Nephron (organoid): Measurements from ENCODE around the gene GRM7.

ENCODE experiments used
- H3K27ac Mint-ChIP-seq, 3 experiments: 2 replicates each; pipeline ENCODE4 v1.8.0; 2020; ENCODE audit warnings: mixed read lengths in 3 of 3, mild to moderate bottlenecking in 2 of 3, moderate library complexity in 1 of 3
- H3K27me3 Mint-ChIP-seq: 2 replicates; pipeline ENCODE4 v1.8.0; 2021; ENCODE audit warnings: low read depth, mild to moderate bottlenecking, moderate library complexity, mixed read lengths
- H3K36me3 Mint-ChIP-seq: 2 replicates; pipeline ENCODE4 v1.8.0; 2020; ENCODE audit warnings: low read depth, mixed read lengths
- H3K4me1 Mint-ChIP-seq: 2 replicates; pipeline ENCODE4 v1.8.0; 2020; ENCODE audit warnings: mixed read lengths
- H3K4me3 Mint-ChIP-seq, 3 experiments: 2 replicates each; pipeline ENCODE4 v1.8.0; 2020; ENCODE audit warnings: mild to moderate bottlenecking in 3 of 3, mixed read lengths in 3 of 3, moderate library complexity in 2 of 3
- H3K9me3 Mint-ChIP-seq: 2 replicates; pipeline ENCODE4 v1.8.0; 2020; ENCODE audit warnings: mixed read lengths
- TF ChIP-seq, protein P1 (sequence below), 3 experiments: fragments of 200-600 bp; sonication (generic); IDR thresholded peaks; one replicate each; pipeline ENCODE4 v1.5.0; 2021; ENCODE audit warnings: antibody characterized with exemption in 3 of 3; ENCODE audit not compliant: unreplicated experiment in 3 of 3

Gene GRM7

DNA sequence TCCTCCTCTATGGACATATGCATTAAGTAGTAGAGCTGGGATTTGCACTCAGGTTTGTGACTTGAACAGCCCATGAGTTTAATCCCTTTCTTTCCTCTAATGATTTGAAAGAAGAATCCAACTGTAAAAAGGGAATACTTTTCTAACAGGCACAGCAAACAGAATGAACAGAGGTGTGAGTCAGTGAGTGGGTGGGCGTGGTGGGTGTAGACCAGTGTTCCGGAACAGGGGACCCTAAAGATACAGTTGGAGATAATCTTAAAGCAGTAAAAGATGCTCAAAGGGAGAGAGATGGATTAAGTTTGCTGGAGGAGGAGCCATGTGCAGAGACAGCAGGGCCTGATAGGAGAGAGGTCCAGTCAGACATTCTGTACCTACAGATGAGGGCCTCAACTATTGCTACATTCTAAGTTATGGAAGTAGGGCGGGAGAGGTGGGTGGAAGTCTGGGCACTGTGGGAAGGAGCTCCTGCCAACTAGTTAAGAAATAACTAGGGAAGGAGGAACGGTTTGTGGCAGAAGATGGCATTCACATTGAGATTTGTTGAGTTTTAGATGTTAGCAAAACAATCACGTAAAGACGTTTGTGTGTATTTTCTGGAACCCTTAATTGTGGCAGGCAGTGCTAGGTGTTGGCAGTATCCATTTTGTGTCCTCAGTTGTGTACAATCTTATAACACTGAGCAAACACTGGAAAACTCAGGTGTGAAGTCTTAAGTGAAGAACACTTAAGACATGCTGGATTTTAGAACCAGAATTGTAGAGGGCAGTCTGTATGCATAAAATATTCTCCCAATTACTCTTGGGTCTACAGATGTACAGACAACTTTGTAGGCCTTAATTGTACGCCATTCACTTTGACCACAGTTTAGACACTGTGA, 511.0 kb downstream of the GRM7 start:
- Mint-ChIP-seq H3K4me3 (no peak overlapping the region), H3K9me3 (no peaks in the 10 kb centered on the region), H3K4me1 (no peaks in the 10 kb centered on the region), H3K36me3 (no peaks in the 10 kb centered on the region), H3K27me3 (no peaks in the 10 kb centered on the region), H3K27ac (peak overlapping the region in 1 of 3 experiments; percentile 6)
- TF ChIP-seq, protein P1, sequence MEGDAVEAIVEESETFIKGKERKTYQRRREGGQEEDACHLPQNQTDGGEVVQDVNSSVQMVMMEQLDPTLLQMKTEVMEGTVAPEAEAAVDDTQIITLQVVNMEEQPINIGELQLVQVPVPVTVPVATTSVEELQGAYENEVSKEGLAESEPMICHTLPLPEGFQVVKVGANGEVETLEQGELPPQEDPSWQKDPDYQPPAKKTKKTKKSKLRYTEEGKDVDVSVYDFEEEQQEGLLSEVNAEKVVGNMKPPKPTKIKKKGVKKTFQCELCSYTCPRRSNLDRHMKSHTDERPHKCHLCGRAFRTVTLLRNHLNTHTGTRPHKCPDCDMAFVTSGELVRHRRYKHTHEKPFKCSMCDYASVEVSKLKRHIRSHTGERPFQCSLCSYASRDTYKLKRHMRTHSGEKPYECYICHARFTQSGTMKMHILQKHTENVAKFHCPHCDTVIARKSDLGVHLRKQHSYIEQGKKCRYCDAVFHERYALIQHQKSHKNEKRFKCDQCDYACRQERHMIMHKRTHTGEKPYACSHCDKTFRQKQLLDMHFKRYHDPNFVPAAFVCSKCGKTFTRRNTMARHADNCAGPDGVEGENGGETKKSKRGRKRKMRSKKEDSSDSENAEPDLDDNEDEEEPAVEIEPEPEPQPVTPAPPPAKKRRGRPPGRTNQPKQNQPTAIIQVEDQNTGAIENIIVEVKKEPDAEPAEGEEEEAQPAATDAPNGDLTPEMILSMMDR (IDR thresholded peaks at IDR 0.05; ENCODE audit: unreplicated experiment in 3 of 3) = no peak

DNA sequence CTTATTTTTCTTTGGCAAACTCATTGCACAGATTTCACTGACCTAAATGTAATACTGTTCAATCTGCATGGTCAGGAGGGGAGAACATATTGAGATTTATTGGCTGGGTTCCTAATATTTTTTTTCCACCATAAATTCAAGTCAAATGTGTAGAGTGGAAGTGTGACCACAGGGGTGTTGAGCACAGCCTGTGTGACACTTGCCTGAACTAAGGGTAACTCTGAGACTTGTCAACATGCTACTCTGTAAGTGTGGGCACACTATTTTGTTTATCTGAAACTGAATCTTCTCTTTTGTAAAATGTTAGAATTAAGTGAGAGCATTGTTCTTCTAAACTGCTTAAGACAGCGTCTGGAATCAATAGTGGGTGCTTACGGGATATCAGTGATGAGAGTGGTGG, 516.2 kb downstream of the GRM7 start:
- Mint-ChIP-seq H3K4me3 (no peak overlapping the region), H3K27ac (no peak overlapping the region), H3K4me1 (peaks cover 9% of the 10 kb centered on the region), H3K9me3 (no peaks in the 10 kb centered on the region), H3K36me3 (no peaks in the 10 kb centered on the region), H3K27me3 (no peaks in the 10 kb centered on the region)
- TF ChIP-seq, protein P1 (IDR thresholded peaks at IDR 0.05; ENCODE audit: unreplicated experiment in 3 of 3) = no peak

DNA sequence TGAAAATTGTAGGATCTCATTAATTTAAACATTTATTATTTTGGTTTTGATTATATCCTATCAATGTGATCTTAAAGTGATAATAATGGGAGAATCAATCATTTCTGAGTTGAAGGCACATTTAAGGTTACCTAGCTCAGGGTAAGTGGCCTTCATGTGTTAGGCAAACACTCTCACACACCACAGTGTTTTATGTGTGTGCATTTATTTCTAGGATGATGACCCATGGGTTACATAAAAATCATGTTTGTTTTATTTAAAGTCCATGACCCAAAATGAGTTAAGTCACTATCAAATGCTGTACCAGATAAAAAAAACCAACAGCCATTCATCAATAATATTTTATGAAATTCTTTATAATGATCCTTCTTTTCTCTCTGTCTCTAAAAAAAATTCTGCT, 520.8 kb downstream of the GRM7 start:
- Mint-ChIP-seq H3K4me1 (peaks cover 24% of the 10 kb centered on the region), H3K27ac (peak overlapping the region; percentile 84 to 91 (median 86)), H3K4me3 (no peak overlapping the region), H3K27me3 (no peaks in the 10 kb centered on the region), H3K9me3 (no peaks in the 10 kb centered on the region), H3K36me3 (no peaks in the 10 kb centered on the region)
- TF ChIP-seq, protein P1 (IDR thresholded peaks at IDR 0.05; ENCODE audit: unreplicated experiment in 3 of 3) = no peak

DNA sequence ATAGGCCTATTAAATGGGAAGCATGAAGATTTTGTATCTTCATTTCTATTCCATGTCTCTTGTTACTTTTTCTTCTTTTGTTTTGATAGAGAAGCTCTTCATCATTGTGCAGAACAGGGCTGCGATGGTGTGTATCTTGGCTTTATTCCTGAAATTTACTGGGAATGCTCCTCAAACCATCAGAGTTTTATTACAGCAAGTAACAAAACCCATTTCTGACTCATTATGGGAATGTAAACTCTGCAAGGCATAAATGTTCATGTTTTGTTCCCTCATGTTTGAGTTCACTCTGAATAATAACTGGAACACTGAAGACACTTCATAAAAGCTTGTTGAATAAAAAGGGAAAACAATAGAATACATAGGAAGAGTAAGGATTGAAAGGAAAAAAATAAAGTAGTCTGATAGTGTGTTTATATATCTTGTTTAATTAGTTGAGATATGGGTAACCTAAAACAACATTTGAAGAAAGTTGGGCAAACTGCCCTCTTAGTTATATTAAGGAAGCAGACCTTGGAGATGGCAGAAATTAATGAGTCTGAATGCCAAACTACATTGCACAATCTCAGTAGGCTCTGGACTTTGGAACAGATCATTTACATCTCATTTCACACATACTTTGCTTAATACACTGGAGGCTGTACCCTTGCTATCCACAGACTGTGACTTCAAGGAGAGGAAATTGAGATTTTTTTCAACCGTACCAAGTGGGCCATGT, 521.5 kb downstream of the GRM7 start:
- TF ChIP-seq, protein P1 (IDR thresholded peaks at IDR 0.05; ENCODE audit: unreplicated experiment in 3 of 3) = no peak
- no peaks in the 10 kb centered on the region for H3K27me3 Mint-ChIP-seq

DNA sequence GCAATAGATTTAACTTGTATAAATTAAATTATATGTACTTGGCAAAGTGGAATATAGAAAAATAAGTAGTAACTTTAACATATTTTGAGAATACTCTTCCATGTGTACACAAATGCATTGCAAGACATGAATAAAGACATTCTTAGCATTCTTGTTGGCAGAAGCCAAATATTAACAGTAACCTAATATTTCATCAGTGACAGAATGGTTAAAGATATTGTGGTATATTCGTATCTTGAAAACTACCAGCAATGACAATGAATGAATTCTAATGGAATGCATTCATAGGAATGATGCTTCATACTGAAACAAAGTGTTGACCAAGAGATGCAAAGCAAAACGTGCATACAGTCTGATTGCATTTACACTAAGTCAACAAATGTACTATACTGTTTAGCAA, 524.7 kb downstream of the GRM7 start:
- TF ChIP-seq, protein P1 (IDR thresholded peaks at IDR 0.05; ENCODE audit: unreplicated experiment in 3 of 3) = no peak
- H3K4me1 Mint-ChIP-seq = peaks cover 22% of the 10 kb centered on the region
- H3K4me3 Mint-ChIP-seq = no peak overlapping the region
- no peaks in the 10 kb centered on the region for H3K36me3 Mint-ChIP-seq
- no peak overlapping the region for H3K27ac Mint-ChIP-seq
- no peaks in the 10 kb centered on the region for H3K27me3 Mint-ChIP-seq
- peaks cover 7% of the 10 kb centered on the region for H3K9me3 Mint-ChIP-seq

More for the DNA sequence above, 521.5 kb downstream of the GRM7 start:
- Mint-ChIP-seq H3K36me3 (no peaks in the 10 kb centered on the region), H3K9me3 (no peaks in the 10 kb centered on the region), H3K4me1 (peaks cover 24% of the 10 kb centered on the region), H3K27ac (peak overlapping the region; percentile 84 to 91 (median 86)), H3K4me3 (no peak overlapping the region)
